Endothelial cell of umbilical vein (primary cell): ENCODE results near the gene MICB. TPM values are rescaled to one million over a fixed set of nuclear protein-coding genes. Genes with fewer than 3 reads are reported as not detected.
A peak's percentile ranks its signal among the peaks of the same experiment; 100 is the strongest.

Experiments used
- BruUV-seq: library from RNA; stranded (reverse); fragments of 400-500 nt; replicated peaks from 2 replicates; lab custom pipeline; 2021; lab: Mats Ljungman, UMichigan
- CTCF ChIA-PET: fragments of 300-600, 350-600 bp; sonication (Branson Sonifier 250); formaldehyde crosslinking; loops from one replicate; lab custom pipeline; 2021; ENCODE audit warnings: antibody characterized with exemption, inconsistent platforms; lab: Charles Lee
- POLR2A ChIA-PET: fragments of 300-600, 350-600 bp; sonication (Branson Sonifier 250); formaldehyde crosslinking; loops from one replicate; lab custom pipeline; 2021; ENCODE audit warnings: antibody characterized with exemption, inconsistent platforms; lab: Charles Lee
- DNase-seq: peaks from one replicate; pipeline ENCODE4 v3.0.0-alpha.2; 2011; ENCODE audit warnings: low read depth, low spot score
- FAIRE-seq: peaks from 2 replicates; lab custom pipeline; 2011; peaks lifted over from hg19 to GRCh38; lab: Jason Lieb, UNC
- H2AFZ ChIP-seq: 2 replicates; pipeline ENCODE4 v1.6.0; 2012; ENCODE audit warnings: low read depth, low read length, control low read depth, inconsistent platforms
- H3K27ac ChIP-seq: 2 replicates; pipeline ENCODE4 v1.5.1; 2011; ENCODE audit warnings: low read depth, mild to moderate bottlenecking, control low read depth, low read length, moderate library complexity; ENCODE audit not compliant: insufficient read depth
- H3K27me3 ChIP-seq, 2 experiments: 2 replicates each; pipeline versions ENCODE4 v1.6.0 to v1.6.1; 2011; ENCODE audit warnings: low read length in 2 of 2, mixed read lengths in 1 of 2; ENCODE audit not compliant: control insufficient read depth in 2 of 2, insufficient read depth in 2 of 2
- H3K36me3 ChIP-seq, 2 experiments: 2 replicates in 1 of 2; 3 replicates in 1 of 2; pipeline ENCODE4 v1.5.1; 2011; ENCODE audit warnings: low read length in 2 of 2, mild to moderate bottlenecking in 1 of 2, moderate library complexity in 1 of 2; ENCODE audit not compliant: control insufficient read depth in 2 of 2, insufficient read depth in 2 of 2; ENCODE audit errors: extremely low read depth in 1 of 2
- H3K4me1 ChIP-seq: 3 replicates; pipeline ENCODE4 v1.5.1; 2011; ENCODE audit warnings: mild to moderate bottlenecking, low read length; ENCODE audit not compliant: control insufficient read depth, insufficient read depth; ENCODE audit errors: extremely low read depth
- H3K4me2 ChIP-seq: 2 replicates; pipeline ENCODE4 v1.6.1; 2011; ENCODE audit warnings: low read length, control low read depth, mixed read lengths; ENCODE audit not compliant: insufficient read depth
- H3K4me3 ChIP-seq, 3 experiments: fragments of 200-600 bp in 1 of 3; sonication (generic), shearing (Covaris generic) in 1 of 3; replicated peaks in 1 of 3; 2 replicates each; pipeline ENCODE4 v1.5.1; 2011 to 2016; ENCODE audit warnings: control low read depth in 3 of 3, low read length in 3 of 3, mild to moderate bottlenecking in 2 of 3, inconsistent platforms in 1 of 3, low read depth in 1 of 3, moderate library complexity in 1 of 3; ENCODE audit not compliant: insufficient read depth in 1 of 3
- H3K79me2 ChIP-seq: 2 replicates; pipeline ENCODE4 v1.6.0; 2012; ENCODE audit warnings: low read length, inconsistent platforms; ENCODE audit not compliant: control insufficient read depth, insufficient read depth
- H3K9ac ChIP-seq: replicated peaks from 2 replicates; pipeline ENCODE3; 2011; ENCODE audit warnings: low read length, control low read depth; ENCODE audit not compliant: insufficient read depth; ENCODE audit errors: extremely low read depth
- H3K9me1 ChIP-seq: replicated peaks from 3 replicates; pipeline ENCODE4 v1.6.0; 2011; ENCODE audit warnings: mild to moderate bottlenecking, low read length; ENCODE audit not compliant: control insufficient read depth, insufficient read depth; ENCODE audit errors: extremely low read depth
- H3K9me3 ChIP-seq: replicated peaks from 2 replicates; pipeline ENCODE4 v1.5.1; 2012; ENCODE audit warnings: low read length, inconsistent platforms; ENCODE audit not compliant: control insufficient read depth, insufficient read depth
- H4K20me1 ChIP-seq: replicated peaks from 2 replicates; pipeline ENCODE3; 2011; ENCODE audit warnings: mild to moderate bottlenecking, low read length; ENCODE audit not compliant: control insufficient read depth, insufficient read depth; ENCODE audit errors: extremely low read depth
- FOS ChIP-seq: IDR thresholded peaks from 2 replicates; pipeline ENCODE4 v1.6.1; 2011; ENCODE audit warnings: mild to moderate bottlenecking, low read length, moderate library complexity, borderline replicate concordance; ENCODE audit not compliant: insufficient read depth
- POLR2A ChIP-seq: IDR thresholded peaks from 2 replicates; pipeline ENCODE4 v1.6.1; 2012; ENCODE audit warnings: low read depth, mild to moderate bottlenecking, control low read depth, low read length
- POLR2AphosphoS5 ChIP-seq: IDR thresholded peaks from 2 replicates; pipeline ENCODE4 v1.6.1; 2012; ENCODE audit warnings: low read depth, mild to moderate bottlenecking, control low read depth, low read length, moderate library complexity; ENCODE audit not compliant: insufficient read depth
- dilution Hi-C: fragments of 300-500 bp; cut with MboI; formaldehyde crosslinking; loops from one replicate; pipeline ENCODE4 v1.15.0; 2019; ENCODE audit warnings: low sequenced_read_pairs; ENCODE audit not compliant: extremely low pct_ligation_motif_present
- intact Hi-C: fragments of 100-400 bp; cut with micrococcal nuclease; formaldehyde crosslinking; loops from one replicate; pipeline ENCODE4 v1.10.0; 2022
- polyA plus RNA-seq, 4 experiments: library from polyadenylated mRNA; depleted of rRNA in 3 of 4; stranded (reverse) in 3 of 4; unstranded in 1 of 4; fragments of >200 nt; gene quantifications; 2 replicates each; pipeline versions ENCODE4 v1.2.1 to v1.2.3, GENCODE V29; 2011 to 2012; ENCODE audit warnings: missing spikeins in 1 of 4
- total RNA-seq: library from RNA; stranded (reverse); gene quantifications from 2 replicates; pipeline ENCODE4 v1.2.3, GENCODE V29; 2021

The MICB gene
- total and polyA plus RNA-seq, 2 donors (not counting 3 experiments of a cell fraction or from before 2014, with no cell fraction given), result 32.8 to 36.3 TPM

GRCh38 chr6:31528307-31528777 is 30.4 kb downstream of the MICB start:
- ChIA-PET CTCF (interaction anchor here (0.6 to 5.4 kb wide), 3 partner anchors 34 to 370 kb away, joined by 3 to 29 read pairs (median 4); no protein-coding TSS in a partner anchor), POLR2A (interaction anchor here (0.8 to 1.8 kb wide), 2 partner anchors 10 to 13 kb away, joined by 3 to 4 read pairs; no protein-coding TSS in a partner anchor)
- Histone ChIP-seq H4K20me1 (no peaks in the 10 kb centered on the region), H3K4me3 (no peak overlapping the region), H3K9ac (no peak overlapping the region), H3K4me1 (peaks cover 24% of the 10 kb centered on the region), H3K9me1 (no peaks in the 10 kb centered on the region), H3K27ac (no peak overlapping the region), H3K9me3 (no peaks in the 10 kb centered on the region), H3K36me3 (peaks cover 14 to 24% of the 10 kb centered on the region in 2 experiments), H3K27me3 (no peaks in the 10 kb centered on the region), H3K4me2 (no peak overlapping the region), H3K79me2 (peaks cover 7% of the 10 kb centered on the region), H2AFZ (no peak overlapping the region)
- dilution Hi-C loops (no loop called here), intact Hi-C loops (no loop called here)
- no peak for FAIRE-seq
- DNase-seq, result no peak
- BruUV-seq, result no TSS peak
- TF ChIP-seq FOS, result no peak

- no peaks in the 10 kb centered on the region for H3K9me3 ChIP-seq
- H3K36me3 ChIP-seq, result peaks cover 16 to 28% of the 10 kb centered on the region in 2 experiments
- H4K20me1 ChIP-seq, result no peaks in the 10 kb centered on the region
- peaks cover 9% of the 10 kb centered on the region for H3K79me2 ChIP-seq
- no peak for DNase-seq
- no peaks in the 10 kb centered on the region for H3K9me1 ChIP-seq
- H3K27me3 ChIP-seq, result no peaks in the 10 kb centered on the region
- ChIA-PET POLR2A (interaction anchor here (0.8 to 1.8 kb wide), 2 partner anchors 10 to 12 kb away, joined by 3 to 4 read pairs; no protein-coding TSS in a partner anchor), CTCF (interaction anchor here (1.1 to 5.4 kb wide), 2 partner anchors 12 to 35 kb away, joined by 3 to 29 read pairs; no protein-coding TSS in a partner anchor)
- no peak within 1 kb of the TSS for H2AFZ ChIP-seq
- no peak within 1 kb of the TSS for H3K4me2 ChIP-seq
- no peak for TF ChIP-seq FOS
- TF ChIP-seq POLR2A, result peak; percentile 31
- TF ChIP-seq POLR2AphosphoS5, result peak; percentile 15
- no peak within 1 kb of the TSS for H3K9ac ChIP-seq
- dilution Hi-C loops, result no loop called here
- H3K4me3 ChIP-seq, result no peak within 1 kb of the TSS
- FAIRE-seq, result no peak
- no peak within 1 kb of the TSS for H3K27ac ChIP-seq
- peaks cover 24% of the 10 kb centered on the region for H3K4me1 ChIP-seq
- intact Hi-C loops, result no loop called here
- BruUV-seq, result no TSS peak
Observed at GRCh38 chr6:31528821-31529328, 30.9 kb downstream of the MICB start, which contains the start of gene MCCD1. TSS of gene MCCD1 (plus strand) at chr6:31528962. CDS start at chr6:31529015, 53 bp downstream.
